ENCODE results near the gene ZNF48.

The ZNF48 gene

GRCh38 chr16:30358990-30359870, 36.0 kb upstream of the ZNF48 start:
- FAIRE-seq, result no peak

- no peak for FAIRE-seq
Measured at GRCh38 chr16:30359871-30360170, 35.4 kb upstream of the ZNF48 start.

- FAIRE-seq, result no peak
Measured at GRCh38 chr16:30361180-30361579, 34.0 kb upstream of the ZNF48 start.

- no peak for FAIRE-seq
Measured at GRCh38 chr16:30365200-30365599, 30.0 kb upstream of the ZNF48 start.

- no peak for FAIRE-seq
Measured at GRCh38 chr16:30366511-30366910, 28.7 kb upstream of the ZNF48 start.

- FAIRE-seq, result no peak
Measured at GRCh38 chr16:30367349-30368009, 27.7 kb upstream of the ZNF48 start.

GRCh38 chr16:30368122-30368791, 27.0 kb upstream of the ZNF48 start:
- FAIRE-seq, result no peak

- FAIRE-seq, result no peak
Measured at GRCh38 chr16:30368792-30369090, 26.5 kb upstream of the ZNF48 start.

GRCh38 chr16:30369091-30369937, 25.9 kb upstream of the ZNF48 start:
- FAIRE-seq, result no peak

- FAIRE-seq, result no peak
Measured at GRCh38 chr16:30369938-30370455, 25.2 kb upstream of the ZNF48 start.

GRCh38 chr16:30370456-30371247, 24.6 kb upstream of the ZNF48 start, which contains the start of gene TBC1D10B:
Gene TBC1D10B (minus strand): TSS chr16:30370494. CDS start chr16:30370183, 311 bp downstream.
- peak; percentile 100 for FAIRE-seq

GRCh38 chr16:30371248-30371816, 23.9 kb upstream of the ZNF48 start:
- no peak for FAIRE-seq

- FAIRE-seq, result no peak
Measured at GRCh38 chr16:30372038-30372712, 23.0 kb upstream of the ZNF48 start.

- FAIRE-seq, result no peak
Measured at GRCh38 chr16:30372725-30373124, 22.5 kb upstream of the ZNF48 start.

GRCh38 chr16:30374538-30374937, 20.7 kb upstream of the ZNF48 start, which contains the start of gene MYL11:
Gene MYL11 (plus strand): TSS chr16:30374802. CDS start chr16:30374858, 56 bp downstream.
- FAIRE-seq, result no peak

GRCh38 chr16:30375864-30376263, 19.4 kb upstream of the ZNF48 start:
- FAIRE-seq, result no peak

- FAIRE-seq, result no peak
Measured at GRCh38 chr16:30376461-30376902, 18.7 kb upstream of the ZNF48 start.

- FAIRE-seq, result no peak
Measured at GRCh38 chr16:30377050-30377811, 18.0 kb upstream of the ZNF48 start.

GRCh38 chr16:30377812-30378235, 17.4 kb upstream of the ZNF48 start:
- peak; percentile 48 for FAIRE-seq
